Measurements from ENCODE around the gene YTHDC2.

DNA sequence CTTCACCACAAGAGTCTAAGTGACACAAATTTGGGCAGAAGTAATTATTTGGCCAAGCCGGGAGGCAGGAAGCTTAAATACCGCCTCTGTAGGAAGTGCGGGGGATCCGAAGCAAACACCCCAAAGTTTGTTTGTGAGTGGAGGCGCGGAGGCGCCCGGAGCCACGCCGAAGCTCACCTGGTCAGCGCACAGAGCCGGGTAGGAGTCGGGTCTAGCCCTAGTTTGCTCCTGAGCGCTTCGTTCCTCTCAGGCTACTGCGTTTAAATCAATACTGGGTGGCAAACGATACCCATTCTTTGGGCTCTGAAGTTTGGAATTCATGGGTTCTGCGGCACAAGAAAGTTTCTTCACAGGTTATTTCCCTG lies 26.1 kb upstream of the YTHDC2 start:
- TF ChIP-seq POLR2AphosphoS5 (IDR thresholded peaks at IDR 0.05; ENCODE audit: low read depth, low read length) (no peak), POLR2A (IDR thresholded peaks at IDR 0.05; ENCODE audit: low read depth, low read length) (no peak), TAF1 (IDR thresholded peaks at IDR 0.05; ENCODE audit: low read depth, low read length) (no peak), PAX5 (IDR thresholded peaks at IDR 0.05; ENCODE audit: insufficient read depth, low read length, severe bottlenecking) (no peak), POU2F2 (IDR thresholded peaks at IDR 0.05; ENCODE audit: low read depth, low read length) (no peak)

All from GM12891 (cell line).